ENCODE results near the gene GSTO2.

The GSTO2 gene

DNA sequence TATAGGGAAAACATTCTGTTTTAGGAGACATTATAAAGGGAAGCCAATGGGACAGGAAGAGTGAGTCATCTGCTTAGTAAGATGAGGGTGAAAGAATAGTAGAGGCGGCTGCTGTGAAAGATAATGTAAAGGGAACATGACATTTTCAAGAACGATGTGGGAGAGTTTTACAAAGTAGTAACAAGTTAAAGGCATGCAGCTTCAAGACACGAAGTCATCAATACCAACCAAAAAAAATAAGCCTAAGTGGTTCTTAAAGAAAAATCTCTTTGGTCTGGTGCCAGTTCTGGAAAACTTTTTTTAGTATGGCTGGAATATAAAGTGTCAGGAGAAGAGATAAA is 8.2 kb upstream of the GSTO2 start:
- Histone ChIP-seq H3K4me2 (ENCODE audit: low read length) (no peak overlapping the region), H3K9me2 (ENCODE audit: low read depth, low read length) (no peaks in the 10 kb centered on the region), H3F3A (ENCODE audit: insufficient read depth, low read length) (no peaks in the 10 kb centered on the region), H3K36me3 (ENCODE audit: insufficient read depth, low read length) (peaks cover 43% of the 10 kb centered on the region), H3K79me2 (ENCODE audit: insufficient read depth, low read length) (no peaks in the 10 kb centered on the region; the same call in 1 of the 2 replicates), H3K9me3 (ENCODE audit: low read length) (no peaks in the 10 kb centered on the region), H3K9ac (ENCODE audit: low read length) (no peak overlapping the region), H4K20me1 (ENCODE audit: insufficient read depth, low read length) (no peaks in the 10 kb centered on the region), H3K4me1 (ENCODE audit: insufficient read depth, low read length, severe bottlenecking) (peaks cover 6% of the 10 kb centered on the region), H3K4me3 (ENCODE audit: low read depth, low read length, poor library complexity, severe bottlenecking) (no peak overlapping the region), H2AFZ (ENCODE audit: low read length) (no peak overlapping the region), H3K27me3 (ENCODE audit: insufficient read depth, low read length) (no peaks in the 10 kb centered on the region), H3K27ac (ENCODE audit: low read depth, low read length, poor library complexity, severe bottlenecking) (no peak overlapping the region)
- TF ChIP-seq, protein P1, sequence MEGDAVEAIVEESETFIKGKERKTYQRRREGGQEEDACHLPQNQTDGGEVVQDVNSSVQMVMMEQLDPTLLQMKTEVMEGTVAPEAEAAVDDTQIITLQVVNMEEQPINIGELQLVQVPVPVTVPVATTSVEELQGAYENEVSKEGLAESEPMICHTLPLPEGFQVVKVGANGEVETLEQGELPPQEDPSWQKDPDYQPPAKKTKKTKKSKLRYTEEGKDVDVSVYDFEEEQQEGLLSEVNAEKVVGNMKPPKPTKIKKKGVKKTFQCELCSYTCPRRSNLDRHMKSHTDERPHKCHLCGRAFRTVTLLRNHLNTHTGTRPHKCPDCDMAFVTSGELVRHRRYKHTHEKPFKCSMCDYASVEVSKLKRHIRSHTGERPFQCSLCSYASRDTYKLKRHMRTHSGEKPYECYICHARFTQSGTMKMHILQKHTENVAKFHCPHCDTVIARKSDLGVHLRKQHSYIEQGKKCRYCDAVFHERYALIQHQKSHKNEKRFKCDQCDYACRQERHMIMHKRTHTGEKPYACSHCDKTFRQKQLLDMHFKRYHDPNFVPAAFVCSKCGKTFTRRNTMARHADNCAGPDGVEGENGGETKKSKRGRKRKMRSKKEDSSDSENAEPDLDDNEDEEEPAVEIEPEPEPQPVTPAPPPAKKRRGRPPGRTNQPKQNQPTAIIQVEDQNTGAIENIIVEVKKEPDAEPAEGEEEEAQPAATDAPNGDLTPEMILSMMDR (IDR thresholded peaks at IDR 0.05; ENCODE audit: low read length) = no peak
- no peak for TF ChIP-seq EZH2 (IDR thresholded peaks at IDR 0.05; ENCODE audit: borderline replicate concordance, low read length)

DNA sequence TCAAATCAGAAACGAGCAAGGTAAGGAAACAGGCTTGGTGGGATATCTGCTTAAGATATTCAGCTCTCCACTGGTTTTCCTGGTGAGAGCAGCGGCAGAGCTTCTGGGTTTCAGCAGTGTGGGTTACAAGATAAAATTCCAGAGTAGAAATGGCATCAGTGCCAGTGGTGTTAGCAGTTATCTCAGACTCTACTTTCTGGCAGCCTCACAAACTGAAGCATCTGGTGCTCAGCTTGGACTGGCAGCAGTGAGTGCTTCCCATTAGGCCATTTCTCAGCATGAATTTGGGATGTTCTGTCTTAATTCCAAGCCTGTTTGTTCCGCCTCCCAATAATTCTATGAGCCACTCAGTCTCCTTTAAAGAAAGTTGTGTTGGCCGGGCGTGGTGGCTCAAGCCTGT is 6.9 kb upstream of the GSTO2 start:
- peaks cover 4% of the 10 kb centered on the region; the same call in 1 of the 2 replicates for H3K79me2 ChIP-seq (ENCODE audit: insufficient read depth, low read length)
- H3K36me3 ChIP-seq (ENCODE audit: insufficient read depth, low read length) = peaks cover 54% of the 10 kb centered on the region
- H3F3A ChIP-seq (ENCODE audit: insufficient read depth, low read length) = no peaks in the 10 kb centered on the region
- no peak for TF ChIP-seq EZH2 (IDR thresholded peaks at IDR 0.05; ENCODE audit: borderline replicate concordance, low read length)
- TF ChIP-seq, protein P1 (IDR thresholded peaks at IDR 0.05; ENCODE audit: low read length) = no peak
- no peak overlapping the region for H3K4me3 ChIP-seq (ENCODE audit: low read depth, low read length, poor library complexity, severe bottlenecking)
- H2AFZ ChIP-seq (ENCODE audit: low read length) = no peak overlapping the region
- no peaks in the 10 kb centered on the region for H3K9me2 ChIP-seq (ENCODE audit: low read depth, low read length)
- H4K20me1 ChIP-seq (ENCODE audit: insufficient read depth, low read length) = no peaks in the 10 kb centered on the region
- H3K4me1 ChIP-seq (ENCODE audit: insufficient read depth, low read length, severe bottlenecking) = peaks cover 1% of the 10 kb centered on the region
- no peaks in the 10 kb centered on the region for H3K9me3 ChIP-seq (ENCODE audit: low read length)
- no peak overlapping the region for H3K9ac ChIP-seq (ENCODE audit: low read length)
- no peak overlapping the region for H3K4me2 ChIP-seq (ENCODE audit: low read length)
- no peaks in the 10 kb centered on the region for H3K27me3 ChIP-seq (ENCODE audit: insufficient read depth, low read length)
- no peak overlapping the region for H3K27ac ChIP-seq (ENCODE audit: low read depth, low read length, poor library complexity, severe bottlenecking)

DNA sequence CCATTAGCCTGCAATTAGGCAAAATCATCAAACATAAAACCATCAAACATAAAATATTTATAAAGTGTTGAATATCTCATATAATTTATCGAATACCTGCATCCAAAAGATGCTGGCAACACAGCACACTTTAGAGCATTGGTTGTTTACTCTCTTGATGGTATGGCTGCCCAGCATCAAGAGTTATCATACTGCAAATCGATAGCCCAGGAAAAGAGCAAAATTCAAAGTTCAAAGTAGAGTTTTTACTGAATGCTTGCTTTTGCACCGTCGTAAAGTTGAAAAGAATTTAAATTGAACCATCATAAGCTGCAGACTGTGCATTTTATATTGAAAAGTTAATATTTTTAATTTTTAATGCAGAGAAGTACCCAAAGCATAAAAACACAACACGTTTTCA is 4.2 kb upstream of the GSTO2 start:
- Histone ChIP-seq H2AFZ (ENCODE audit: low read length) (no peak overlapping the region), H3K36me3 (ENCODE audit: insufficient read depth, low read length) (peaks cover 44% of the 10 kb centered on the region), H3K9me3 (ENCODE audit: low read length) (no peaks in the 10 kb centered on the region), H4K20me1 (ENCODE audit: insufficient read depth, low read length) (no peaks in the 10 kb centered on the region), H3K4me1 (ENCODE audit: insufficient read depth, low read length, severe bottlenecking) (peaks cover 20% of the 10 kb centered on the region), H3K27me3 (ENCODE audit: insufficient read depth, low read length) (no peaks in the 10 kb centered on the region), H3K79me2 (ENCODE audit: insufficient read depth, low read length) (peaks cover 12% of the 10 kb centered on the region), H3K27ac (ENCODE audit: low read depth, low read length, poor library complexity, severe bottlenecking) (no peak overlapping the region), H3K9ac (ENCODE audit: low read length) (no peak overlapping the region), H3K9me2 (ENCODE audit: low read depth, low read length) (no peaks in the 10 kb centered on the region), H3F3A (ENCODE audit: insufficient read depth, low read length) (no peaks in the 10 kb centered on the region), H3K4me3 (ENCODE audit: low read depth, low read length, poor library complexity, severe bottlenecking) (no peak overlapping the region), H3K4me2 (ENCODE audit: low read length) (no peak overlapping the region)
- no peak for TF ChIP-seq EZH2 (IDR thresholded peaks at IDR 0.05; ENCODE audit: borderline replicate concordance, low read length)
- TF ChIP-seq, protein P1 (IDR thresholded peaks at IDR 0.05; ENCODE audit: low read length) = no peak
